LNCAP (cell line): ENCODE data around the gene SLC2A11.

Experiments used
- TF ChIP-seq, protein P1 (sequence below): fragments of 450-650 bp; IDR thresholded peaks from 2 replicates; pipeline ENCODE4 v1.5.1; 2017; ENCODE audit warnings: mild to moderate bottlenecking

The SLC2A11 gene

GRCh38 chr22:23857606-23858483 is at the start of gene SLC2A11:
Gene SLC2A11 (plus strand): TSS chr22:23857875. CDS start chr22:23858000, 125 bp downstream.
- TF ChIP-seq, protein P1, sequence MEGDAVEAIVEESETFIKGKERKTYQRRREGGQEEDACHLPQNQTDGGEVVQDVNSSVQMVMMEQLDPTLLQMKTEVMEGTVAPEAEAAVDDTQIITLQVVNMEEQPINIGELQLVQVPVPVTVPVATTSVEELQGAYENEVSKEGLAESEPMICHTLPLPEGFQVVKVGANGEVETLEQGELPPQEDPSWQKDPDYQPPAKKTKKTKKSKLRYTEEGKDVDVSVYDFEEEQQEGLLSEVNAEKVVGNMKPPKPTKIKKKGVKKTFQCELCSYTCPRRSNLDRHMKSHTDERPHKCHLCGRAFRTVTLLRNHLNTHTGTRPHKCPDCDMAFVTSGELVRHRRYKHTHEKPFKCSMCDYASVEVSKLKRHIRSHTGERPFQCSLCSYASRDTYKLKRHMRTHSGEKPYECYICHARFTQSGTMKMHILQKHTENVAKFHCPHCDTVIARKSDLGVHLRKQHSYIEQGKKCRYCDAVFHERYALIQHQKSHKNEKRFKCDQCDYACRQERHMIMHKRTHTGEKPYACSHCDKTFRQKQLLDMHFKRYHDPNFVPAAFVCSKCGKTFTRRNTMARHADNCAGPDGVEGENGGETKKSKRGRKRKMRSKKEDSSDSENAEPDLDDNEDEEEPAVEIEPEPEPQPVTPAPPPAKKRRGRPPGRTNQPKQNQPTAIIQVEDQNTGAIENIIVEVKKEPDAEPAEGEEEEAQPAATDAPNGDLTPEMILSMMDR: no peak

DNA sequence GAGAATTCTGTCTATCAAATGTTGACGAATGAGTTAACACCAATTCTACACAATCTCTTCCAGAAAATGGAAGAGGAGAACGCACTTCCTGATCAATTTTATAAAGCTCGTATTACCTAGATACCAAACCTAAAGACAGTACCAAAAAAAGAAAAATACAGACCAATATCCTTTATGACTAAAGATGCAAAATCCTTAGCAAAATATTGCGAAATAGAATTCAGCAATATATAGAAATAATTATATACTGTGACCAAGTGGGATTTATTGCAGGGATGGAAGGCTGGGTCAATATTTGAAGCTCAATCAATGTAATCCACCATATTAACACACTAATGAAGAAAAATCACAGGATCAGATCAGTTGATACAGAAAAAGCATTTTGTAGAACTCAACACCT is 45.3 kb upstream of the SLC2A11 start:
- TF ChIP-seq, protein P1: no peak

DNA sequence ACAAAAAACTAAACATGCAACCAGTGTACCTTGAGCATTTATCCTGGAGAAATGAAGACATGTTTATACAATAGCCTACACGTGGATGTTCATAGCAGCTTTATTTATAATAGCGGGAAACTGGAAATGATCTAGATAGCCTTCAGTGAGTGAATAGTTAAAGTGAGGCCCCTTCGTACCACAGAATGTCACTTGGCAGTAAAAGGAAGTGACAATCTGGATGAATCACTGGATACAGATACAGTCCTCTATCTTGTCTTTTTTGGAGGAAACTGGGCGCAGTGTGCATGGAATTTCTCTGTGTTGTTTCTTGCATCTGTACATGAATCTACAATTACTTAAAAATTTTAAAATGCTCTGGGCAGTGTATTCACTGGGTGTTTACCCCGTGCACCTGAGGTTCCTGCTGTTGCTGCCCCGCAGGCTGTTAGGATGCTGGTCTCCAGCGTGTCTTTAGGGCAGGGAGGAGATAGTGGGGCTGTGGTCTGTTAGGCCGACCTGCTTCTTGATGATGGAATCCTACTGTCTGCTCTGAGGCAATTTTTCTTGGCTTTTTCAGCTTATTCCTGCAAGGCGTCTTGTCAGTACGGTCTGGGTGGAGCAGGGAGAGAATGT is 42.0 kb upstream of the SLC2A11 start:
- TF ChIP-seq, protein P1: no peak

DNA sequence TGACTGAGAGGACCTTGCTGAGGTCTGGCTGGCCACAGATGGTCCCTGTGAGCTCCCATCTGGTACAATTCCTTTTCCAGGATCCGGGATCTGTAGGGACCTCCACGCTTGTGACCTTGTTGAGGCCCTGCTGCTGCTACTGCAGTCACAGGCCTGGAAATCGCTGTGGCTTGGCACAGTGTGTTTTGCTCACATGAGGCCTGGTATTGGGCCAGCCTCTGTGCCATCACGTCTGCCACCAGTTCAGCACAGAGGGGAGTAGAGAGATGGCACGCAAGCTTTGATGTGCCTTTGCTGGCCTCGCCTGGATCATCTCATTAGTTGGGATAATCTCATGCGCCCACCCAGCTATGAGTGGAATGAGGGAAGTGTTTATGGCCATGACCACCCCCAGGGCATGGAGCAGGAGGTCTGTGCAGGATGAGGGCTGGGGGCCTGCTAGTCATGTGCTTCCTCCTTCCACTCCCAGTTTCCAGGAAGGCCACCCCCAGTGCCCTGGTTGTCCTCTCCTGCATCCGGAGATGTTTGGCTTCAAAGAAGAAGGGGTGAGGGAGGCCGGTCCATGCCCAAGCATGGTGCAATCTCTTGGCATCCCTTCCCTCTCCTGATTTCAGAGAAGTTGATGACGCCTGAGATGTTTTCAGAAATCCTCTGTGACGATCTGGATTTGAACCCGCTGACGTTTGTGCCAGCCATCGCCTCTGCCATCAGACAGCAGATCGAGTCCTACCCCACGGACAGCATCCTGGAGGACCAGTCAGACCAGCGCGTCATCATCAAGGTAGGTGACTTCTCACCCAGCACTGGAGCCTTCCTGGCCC is 41.3 kb upstream of the SLC2A11 start:
- TF ChIP-seq, protein P1: no peak

GRCh38 chr22:23817146-23817545 is 40.5 kb upstream of the SLC2A11 start:
- TF ChIP-seq, protein P1: no peak

DNA sequence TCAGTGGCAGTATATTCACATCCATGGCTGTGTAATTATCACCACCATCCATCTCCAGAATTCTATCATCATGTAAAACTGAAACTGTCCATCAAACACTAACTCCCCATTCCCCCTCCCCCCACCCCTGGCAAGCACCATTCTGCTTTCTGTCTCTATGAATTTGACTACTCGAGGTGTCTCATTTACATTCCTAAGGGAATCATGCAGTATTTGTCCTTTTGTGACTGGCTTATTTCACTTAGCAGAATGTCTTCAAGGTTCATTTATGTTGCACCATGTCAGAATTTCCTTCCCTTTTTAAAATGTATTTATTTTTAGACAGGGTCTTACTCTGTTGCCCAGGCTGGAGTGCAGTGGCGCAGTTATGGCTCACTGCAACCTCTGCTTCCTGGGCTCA is 39.1 kb upstream of the SLC2A11 start:
- TF ChIP-seq, protein P1: no peak

GRCh38 chr22:23820748-23821211 is 36.9 kb upstream of the SLC2A11 start:
- TF ChIP-seq, protein P1: no peak
